ENCODE data around the gene CNGB1.
"Not testable (repeated sequence)": the region's sequence is repeated elsewhere in the genome, so short reads cannot be mapped to it uniquely, and the experiment has no call there.

The CNGB1 gene

GRCh38 chr16:57883480-57883879, 87.4 kb downstream of the CNGB1 start:
- DNase-seq = no peak

GRCh38 chr16:57882792-57883191, 88.1 kb downstream of the CNGB1 start:
- DNase-seq = no peak

- DNase-seq = no peak
These were observed 88.7 kb downstream of the CNGB1 start for GRCh38 chr16:57882206-57882605.

- no peak for DNase-seq
These were observed 92.3 kb downstream of the CNGB1 start for GRCh38 chr16:57878586-57878985.

- no peak for DNase-seq
These were observed 94.7 kb downstream of the CNGB1 start for GRCh38 chr16:57876210-57876609.

- no peak for DNase-seq
These were observed 95.6 kb downstream of the CNGB1 start for GRCh38 chr16:57875347-57875746.

GRCh38 chr16:57873218-57873617, 97.7 kb downstream of the CNGB1 start:
- no peak for DNase-seq

GRCh38 chr16:57872764-57873163, 98.2 kb downstream of the CNGB1 start:
- DNase-seq = not testable (repeated sequence)

- DNase-seq = no peak
These were observed 99.5 kb downstream of the CNGB1 start for GRCh38 chr16:57871456-57871855.

GRCh38 chr16:57870753-57871454, 100.0 kb downstream of the CNGB1 start:
- no peak for DNase-seq

GRCh38 chr16:57868913-57869520, 101.9 kb downstream of the CNGB1 start:
- no peak for DNase-seq

GRCh38 chr16:57867000-57867561, 103.8 kb downstream of the CNGB1 start:
- DNase-seq = no peak

GRCh38 chr16:57866529-57866918, 104.4 kb downstream of the CNGB1 start:
- no peak for DNase-seq

GRCh38 chr16:57865746-57866528, 105.0 kb downstream of the CNGB1 start:
- DNase-seq = no peak

GRCh38 chr16:57863434-57864160, 107.3 kb downstream of the CNGB1 start:
- no peak for DNase-seq

GRCh38 chr16:57862698-57863433, 108.1 kb downstream of the CNGB1 start:
- DNase-seq = no peak

- DNase-seq = no peak
These were observed 111.6 kb downstream of the CNGB1 start for GRCh38 chr16:57859331-57859730.

GRCh38 chr16:57858635-57859034, 112.3 kb downstream of the CNGB1 start:
- DNase-seq = no peak

- DNase-seq = not testable (repeated sequence)
These were observed 112.9 kb downstream of the CNGB1 start for GRCh38 chr16:57857991-57858390.

- no peak for DNase-seq
These were observed 115.7 kb downstream of the CNGB1 start for GRCh38 chr16:57855188-57855587.

- no peak for DNase-seq
These were observed 118.7 kb downstream of the CNGB1 start for GRCh38 chr16:57852189-57852588.

- DNase-seq = no peak
These were observed 122.7 kb downstream of the CNGB1 start for GRCh38 chr16:57848181-57848580.

Measured in activated naive CD4-positive, alpha-beta T cell (primary cell).